Bone marrow (tissue), 2 donors: ENCODE results near the gene UGT1A1.

Experiments used
- DNase-seq, 2 donors: peaks; one replicate each; lab custom pipeline; 2025; lab: John Stamatoyannopoulos, UW

UGT1A1 gene

GRCh38 chr2:233817995-233818638 lies 58.0 kb downstream of the UGT1A1 start:
- DNase-seq = no peak

- no peak for DNase-seq
Observed at GRCh38 chr2:233818639-233819621, 58.9 kb downstream of the UGT1A1 start.

- DNase-seq = no peak
Observed at GRCh38 chr2:233819884-233820773, 60.1 kb downstream of the UGT1A1 start.

- DNase-seq = no peak
Observed at GRCh38 chr2:233820774-233821105, 60.7 kb downstream of the UGT1A1 start.

GRCh38 chr2:233821196-233821595 lies 61.1 kb downstream of the UGT1A1 start:
- no peak for DNase-seq

GRCh38 chr2:233821709-233822100 lies 61.6 kb downstream of the UGT1A1 start:
- DNase-seq = no peak

GRCh38 chr2:233822101-233822771 lies 62.2 kb downstream of the UGT1A1 start:
- no peak for DNase-seq
